Panc1 (cell line): Measurements from ENCODE around the gene GFRA1.

ENCODE experiments used
- POLR2AphosphoS5 ChIP-seq: IDR thresholded peaks from 2 replicates; pipeline ENCODE4 v1.6.1; 2012; ENCODE audit warnings: mild to moderate bottlenecking, low read depth, low read length, moderate library complexity
- REST ChIP-seq, 2 experiments: IDR thresholded peaks; 2 replicates each; pipeline ENCODE4 v1.6.1; 2011 to 2012; ENCODE audit warnings: low read depth in 2 of 2, control low read depth in 1 of 2, low read length in 1 of 2, mild to moderate bottlenecking in 1 of 2, moderate library complexity in 1 of 2; ENCODE audit not compliant: insufficient read depth in 1 of 2
- SIN3A ChIP-seq: IDR thresholded peaks from 2 replicates; pipeline ENCODE4 v1.6.1; 2012; ENCODE audit warnings: low read depth, mild to moderate bottlenecking, low read length, moderate library complexity, borderline replicate concordance; ENCODE audit not compliant: insufficient read depth
- TF ChIP-seq, protein P1 (sequence below): fragments of 450-650 bp; IDR thresholded peaks from 2 replicates; pipeline ENCODE4 v1.5.1; 2017; ENCODE audit warnings: mild to moderate bottlenecking

DNA sequence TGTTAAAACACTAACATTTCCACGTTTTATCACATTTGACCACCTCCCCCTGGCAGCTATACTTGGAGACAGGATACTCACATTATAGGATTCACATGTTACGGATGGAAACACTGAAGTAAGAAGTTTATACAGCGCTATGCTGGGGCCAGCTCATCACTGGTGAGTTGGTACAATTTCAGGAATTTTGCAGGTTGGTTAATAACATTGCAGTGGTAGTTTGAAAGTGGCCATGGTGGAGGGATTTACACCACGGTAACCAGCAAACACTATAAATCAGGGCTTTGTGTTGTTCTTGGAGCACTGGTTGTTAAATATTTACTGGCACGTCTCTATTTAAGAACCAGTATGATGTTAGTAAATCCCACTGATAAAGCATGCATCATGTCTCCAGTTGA lies 174.0 kb downstream of the GFRA1 start:
- TF ChIP-seq, protein P1, sequence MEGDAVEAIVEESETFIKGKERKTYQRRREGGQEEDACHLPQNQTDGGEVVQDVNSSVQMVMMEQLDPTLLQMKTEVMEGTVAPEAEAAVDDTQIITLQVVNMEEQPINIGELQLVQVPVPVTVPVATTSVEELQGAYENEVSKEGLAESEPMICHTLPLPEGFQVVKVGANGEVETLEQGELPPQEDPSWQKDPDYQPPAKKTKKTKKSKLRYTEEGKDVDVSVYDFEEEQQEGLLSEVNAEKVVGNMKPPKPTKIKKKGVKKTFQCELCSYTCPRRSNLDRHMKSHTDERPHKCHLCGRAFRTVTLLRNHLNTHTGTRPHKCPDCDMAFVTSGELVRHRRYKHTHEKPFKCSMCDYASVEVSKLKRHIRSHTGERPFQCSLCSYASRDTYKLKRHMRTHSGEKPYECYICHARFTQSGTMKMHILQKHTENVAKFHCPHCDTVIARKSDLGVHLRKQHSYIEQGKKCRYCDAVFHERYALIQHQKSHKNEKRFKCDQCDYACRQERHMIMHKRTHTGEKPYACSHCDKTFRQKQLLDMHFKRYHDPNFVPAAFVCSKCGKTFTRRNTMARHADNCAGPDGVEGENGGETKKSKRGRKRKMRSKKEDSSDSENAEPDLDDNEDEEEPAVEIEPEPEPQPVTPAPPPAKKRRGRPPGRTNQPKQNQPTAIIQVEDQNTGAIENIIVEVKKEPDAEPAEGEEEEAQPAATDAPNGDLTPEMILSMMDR = no peak
- no peak for TF ChIP-seq POLR2AphosphoS5
- TF ChIP-seq REST (IDR thresholded peaks at IDR 0.05; ENCODE audit: insufficient read depth in 1 of 2, low read depth in 2 of 2, low read length in 1 of 2) = no peak
- TF ChIP-seq SIN3A = no peak
